IMR-90 (cell line): ENCODE results near the gene MAGI2. TPM values are rescaled to one million over a fixed set of nuclear protein-coding genes. Genes with fewer than 3 reads are reported as not detected.

ENCODE experiments used
- ATAC-seq: fragments of 200-7000 bp; cut with Tn5 transposase; 2 replicates; pipeline ENCODE4 v1.9.1; 2020; ENCODE audit warnings: low read depth, mild to moderate bottlenecking, moderate library complexity
- BruUV-seq: library from RNA; stranded (reverse); fragments of 400-500 nt; replicated peaks from 2 replicates; lab custom pipeline; 2021; lab: Mats Ljungman, UMichigan
- CTCF ChIA-PET: fragments of 300-600 bp; formaldehyde crosslinking; extraction: SDS; loops from one replicate; lab custom pipeline; 2021; ENCODE audit warnings: antibody characterized with exemption; lab: Yijun Ruan, JAX
- POLR2A ChIA-PET: fragments of 300-600 bp; sonication (Branson Sonifier 250); formaldehyde crosslinking; loops from one replicate; lab custom pipeline; 2022; ENCODE audit warnings: antibody characterized with exemption; ENCODE audit not compliant: unreplicated experiment; lab: Charles Lee
- DNase-seq: peaks from one replicate; pipeline ENCODE4 v3.0.0; 2013
- H2AFZ ChIP-seq: replicated peaks from 2 replicates; pipeline ENCODE3; 2013; ENCODE audit warnings: low read length, mild to moderate bottlenecking; ENCODE audit not compliant: poor library complexity
- H2AK5ac ChIP-seq: 2 replicates; pipeline ENCODE4 v1.6.1; 2013; ENCODE audit warnings: low read depth, low read length, inconsistent platforms
- H2AK9ac ChIP-seq: replicated peaks from 2 replicates; pipeline ENCODE3; 2013; ENCODE audit warnings: mild to moderate bottlenecking, low read depth, low read length, moderate library complexity; ENCODE audit not compliant: poor library complexity
- H2BK120ac ChIP-seq: 2 replicates; pipeline ENCODE4 v1.6.1; 2013; ENCODE audit warnings: low read depth, low read length, inconsistent platforms
- H2BK15ac ChIP-seq: 3 replicates; pipeline ENCODE4 v1.6.1; 2013; ENCODE audit warnings: low read depth, low read length, inconsistent platforms
- H2BK20ac ChIP-seq: 2 replicates; pipeline ENCODE4 v1.6.1; 2013; ENCODE audit warnings: low read depth, mild to moderate bottlenecking, inconsistent platforms, low read length, moderate library complexity
- H2BK5ac ChIP-seq: 2 replicates; pipeline ENCODE4 v1.6.1; 2013; ENCODE audit warnings: mild to moderate bottlenecking, low read depth, low read length, inconsistent platforms; ENCODE audit not compliant: poor library complexity, severe bottlenecking
- H3K14ac ChIP-seq: replicated peaks from 2 replicates; pipeline ENCODE4 v1.6.1; 2013; ENCODE audit warnings: low read depth, low read length, inconsistent platforms
- H3K18ac ChIP-seq: 2 replicates; pipeline ENCODE4 v1.6.1; 2013; ENCODE audit warnings: low read depth, low read length, control low read depth
- H3K23ac ChIP-seq: 2 replicates; pipeline ENCODE4 v1.6.1; 2013; ENCODE audit warnings: low read depth, low read length, inconsistent platforms
- H3K27ac ChIP-seq: 2 replicates; pipeline ENCODE4 v1.5.1; 2013; ENCODE audit warnings: mild to moderate bottlenecking, control low read depth, low read length; ENCODE audit not compliant: insufficient read depth
- H3K27me3 ChIP-seq: 2 replicates; pipeline ENCODE4 v1.6.1; 2013; ENCODE audit warnings: low read length; ENCODE audit not compliant: control insufficient read depth, insufficient read depth
- H3K36me3 ChIP-seq: 2 replicates; pipeline ENCODE4 v1.6.1; 2013; ENCODE audit warnings: low read length, mixed read lengths; ENCODE audit not compliant: control insufficient read depth, insufficient read depth
- H3K4ac ChIP-seq: 2 replicates; pipeline ENCODE4 v1.6.1; 2013; ENCODE audit warnings: low read depth, low read length, inconsistent platforms
- H3K4me1 ChIP-seq: 2 replicates; pipeline ENCODE4 v1.6.1; 2013; ENCODE audit warnings: low read length, mixed read lengths; ENCODE audit not compliant: control insufficient read depth, insufficient read depth
- H3K4me2 ChIP-seq: 2 replicates; pipeline ENCODE4 v1.6.1; 2013; ENCODE audit warnings: low read depth, mild to moderate bottlenecking, control low read depth, low read length, moderate library complexity
- H3K4me3 ChIP-seq: 2 replicates; pipeline ENCODE4 v1.5.1; 2013; ENCODE audit warnings: low read depth, mild to moderate bottlenecking, control low read depth, low read length, moderate library complexity; ENCODE audit not compliant: insufficient read depth
- H3K56ac ChIP-seq: 2 replicates; pipeline ENCODE4 v1.6.1; 2013; ENCODE audit warnings: low read length, inconsistent platforms; ENCODE audit not compliant: insufficient read depth; ENCODE audit errors: extremely low read depth
- H3K79me1 ChIP-seq, 2 experiments: 2 replicates each; pipeline ENCODE4 v1.6.1; 2013; ENCODE audit warnings: low read length in 2 of 2, inconsistent platforms in 1 of 2, low read depth in 1 of 2
- H3K9ac ChIP-seq: 2 replicates; pipeline ENCODE4 v1.6.1; 2013; ENCODE audit warnings: low read depth, low read length, control low read depth
- H3K9me1 ChIP-seq: 2 replicates; pipeline ENCODE4 v1.6.1; 2013; ENCODE audit warnings: low read length, inconsistent platforms; ENCODE audit not compliant: insufficient read depth
- H3K9me3 ChIP-seq: 2 replicates; pipeline ENCODE4 v1.6.1; 2013; ENCODE audit warnings: low read length; ENCODE audit not compliant: control insufficient read depth, insufficient read depth
- H4K20me1 ChIP-seq: 2 replicates; pipeline ENCODE4 v1.6.1; 2013; ENCODE audit warnings: low read length, inconsistent platforms; ENCODE audit not compliant: insufficient read depth
- H4K5ac ChIP-seq: 2 replicates; pipeline ENCODE4 v1.6.1; 2013; ENCODE audit warnings: mild to moderate bottlenecking, low read depth, low read length, control low read depth
- H4K8ac ChIP-seq, 2 experiments: 2 replicates each; pipeline ENCODE4 v1.6.1; 2013; ENCODE audit warnings: low read depth in 2 of 2, low read length in 2 of 2, control low read depth in 1 of 2, inconsistent platforms in 1 of 2
- H4K91ac ChIP-seq: 2 replicates; pipeline ENCODE4 v1.6.1; 2013; ENCODE audit warnings: low read depth, low read length, inconsistent platforms; ENCODE audit not compliant: insufficient read depth
- CHD1 ChIP-seq: IDR thresholded peaks from 2 replicates; pipeline ENCODE4 v1.6.1; 2012; ENCODE audit warnings: low read depth, low read length, improper control_type of control experiment
- FOS ChIP-seq: fragments of 150-350 bp; IDR thresholded peaks from 2 replicates; pipeline ENCODE4 v1.6.1; 2016; ENCODE audit warnings: low read depth, low read length
- MAZ ChIP-seq: IDR thresholded peaks from 2 replicates; pipeline ENCODE4 v1.6.1; 2012; ENCODE audit warnings: low read depth, mild to moderate bottlenecking, low read length, improper control_type of control experiment, moderate library complexity, borderline replicate concordance
- MXI1 ChIP-seq: IDR thresholded peaks from 2 replicates; pipeline ENCODE4 v1.6.1; 2012; ENCODE audit warnings: low read depth, mild to moderate bottlenecking, low read length, moderate library complexity, borderline replicate concordance
- NFE2L2 ChIP-seq: fragments of 150-350 bp; IDR thresholded peaks from 2 replicates; pipeline ENCODE4 v1.6.1; 2016; ENCODE audit warnings: low read depth, mild to moderate bottlenecking, low read length
- RAD21 ChIP-seq: IDR thresholded peaks from 2 replicates; pipeline ENCODE4 v1.6.1; 2012; ENCODE audit warnings: low read length, improper control_type of control experiment
- RCOR1 ChIP-seq: IDR thresholded peaks from 2 replicates; pipeline ENCODE4 v1.6.1; 2012; ENCODE audit warnings: mild to moderate bottlenecking, low read length, improper control_type of control experiment; ENCODE audit not compliant: insufficient replicate concordance
- RFX5 ChIP-seq: IDR thresholded peaks from 2 replicates; pipeline ENCODE4 v1.8.0; 2012; ENCODE audit warnings: low read depth, mild to moderate bottlenecking, low read length, moderate library complexity
- SMC3 ChIP-seq: fragments of 150-350 bp; IDR thresholded peaks from 2 replicates; pipeline ENCODE4 v1.6.1; 2016; ENCODE audit warnings: low read depth, mild to moderate bottlenecking, antibody characterized with exemption, low read length, moderate library complexity
- WGBS, 2 experiments: methylation state at CpG; one replicate each; pipeline versions ENCODE4 v1.1.5 to v1.1.7; 2013; ENCODE audit warnings: missing lambda C conversion rate in 2 of 2; ENCODE audit not compliant: insufficient read length in 1 of 2; ENCODE audit errors: extremely low coverage in 2 of 2; 5-methylcytosine and 5-hydroxymethylcytosine counted together
- dilution Hi-C: fragments of 300-500 bp; cut with HindIII; formaldehyde crosslinking; loops from one replicate; pipeline ENCODE4 v1.14.3; 2018; ENCODE audit warnings: low sequenced_read_pairs; ENCODE audit not compliant: unreplicated experiment
- in situ Hi-C: fragments of 300-500 bp; cut with MboI; formaldehyde crosslinking; loops from 3 replicates; pipeline ENCODE4 v1.14.3; 2019; ENCODE audit warnings: low sequenced_read_pairs, inconsistent platforms, mixed read lengths
- intact Hi-C: fragments of 100-400 bp; cut with micrococcal nuclease; formaldehyde crosslinking; loops from 2 replicates; pipeline ENCODE4 v1.10.0; 2022
- polyA plus RNA-seq, 3 experiments: library from polyadenylated mRNA; depleted of rRNA; stranded (reverse); fragments of >200 nt; gene quantifications; 2 replicates each; pipeline ENCODE4 v1.2.3, GENCODE V29; 2012; ENCODE audit warnings: low replicate concordance in 1 of 3
- total RNA-seq: library from RNA; depleted of rRNA; stranded (reverse); fragments of >200 nt; gene quantifications from 2 replicates; pipeline ENCODE4 v1.2.3, GENCODE V29; 2012
- TF ChIP-seq, protein P1 (sequence below): fragments of 150-350 bp; IDR thresholded peaks from 2 replicates; pipeline ENCODE4 v1.6.1; 2016; ENCODE audit warnings: low read depth, mild to moderate bottlenecking, low read length, moderate library complexity, borderline replicate concordance
- TF ChIP-seq, protein P2 (sequence below): conservative IDR thresholded peaks from 2 replicates; pipeline ENCODE4 v1.5.1; 2012; ENCODE audit warnings: mild to moderate bottlenecking, low read depth, low read length, improper control_type of control experiment
- TF ChIP-seq, protein P3 (sequence below): fragments of 150-350 bp; IDR thresholded peaks from 2 replicates; pipeline ENCODE4 v1.6.1; 2017; ENCODE audit warnings: mild to moderate bottlenecking, antibody characterized with exemption, low read length, low read depth

Gene MAGI2
- total and polyA plus RNA-seq, 2 of the 4 experiments (the other 2 are of a cell fraction) = 2.5 to 17.9 TPM

DNA sequence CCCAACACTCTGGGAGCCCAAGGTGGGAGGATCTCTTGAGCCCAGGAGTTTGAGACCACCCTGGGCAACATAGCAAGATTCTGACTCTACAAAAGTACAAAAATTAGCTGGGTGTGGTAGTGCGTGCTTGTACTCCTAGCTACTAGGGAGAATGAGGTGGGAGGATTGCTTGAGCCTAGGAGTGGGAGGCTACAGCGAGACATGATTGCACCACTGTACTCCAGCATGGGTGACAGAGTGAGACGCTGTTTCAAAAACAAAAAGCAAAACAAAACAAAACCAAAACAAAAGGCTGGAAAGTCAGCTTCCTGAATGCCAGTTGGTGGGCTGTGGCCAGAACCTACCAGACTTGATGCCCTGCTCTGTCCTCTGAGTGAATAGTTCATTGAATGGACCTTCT lies 1412.0 kb downstream of the MAGI2 start:
- H3K56ac ChIP-seq = no peak overlapping the region
- H3K4me1 ChIP-seq = no peaks in the 10 kb centered on the region
- no peak overlapping the region for H3K4ac ChIP-seq
- no peaks in the 10 kb centered on the region for H4K20me1 ChIP-seq
- no peak overlapping the region for H2BK5ac ChIP-seq
- no peaks in the 10 kb centered on the region for H3K9me3 ChIP-seq
- dilution Hi-C loops (no loop called here), in situ Hi-C loops (no loop called here), intact Hi-C loops (no loop called here)
- no peaks in the 10 kb centered on the region for H3K79me1 ChIP-seq
- H3K9ac ChIP-seq = no peak overlapping the region
- no peak overlapping the region for H3K4me3 ChIP-seq
- TF ChIP-seq, protein P1, sequence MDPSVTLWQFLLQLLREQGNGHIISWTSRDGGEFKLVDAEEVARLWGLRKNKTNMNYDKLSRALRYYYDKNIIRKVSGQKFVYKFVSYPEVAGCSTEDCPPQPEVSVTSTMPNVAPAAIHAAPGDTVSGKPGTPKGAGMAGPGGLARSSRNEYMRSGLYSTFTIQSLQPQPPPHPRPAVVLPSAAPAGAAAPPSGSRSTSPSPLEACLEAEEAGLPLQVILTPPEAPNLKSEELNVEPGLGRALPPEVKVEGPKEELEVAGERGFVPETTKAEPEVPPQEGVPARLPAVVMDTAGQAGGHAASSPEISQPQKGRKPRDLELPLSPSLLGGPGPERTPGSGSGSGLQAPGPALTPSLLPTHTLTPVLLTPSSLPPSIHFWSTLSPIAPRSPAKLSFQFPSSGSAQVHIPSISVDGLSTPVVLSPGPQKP = no peak
- TF ChIP-seq MXI1 (no peak), CHD1 (no peak), SMC3 (no peak), FOS (no peak), RFX5 (no peak), RCOR1 (no peak), NFE2L2 (no peak), RAD21 (no peak), MAZ (no peak)
- TF ChIP-seq, protein P2, sequence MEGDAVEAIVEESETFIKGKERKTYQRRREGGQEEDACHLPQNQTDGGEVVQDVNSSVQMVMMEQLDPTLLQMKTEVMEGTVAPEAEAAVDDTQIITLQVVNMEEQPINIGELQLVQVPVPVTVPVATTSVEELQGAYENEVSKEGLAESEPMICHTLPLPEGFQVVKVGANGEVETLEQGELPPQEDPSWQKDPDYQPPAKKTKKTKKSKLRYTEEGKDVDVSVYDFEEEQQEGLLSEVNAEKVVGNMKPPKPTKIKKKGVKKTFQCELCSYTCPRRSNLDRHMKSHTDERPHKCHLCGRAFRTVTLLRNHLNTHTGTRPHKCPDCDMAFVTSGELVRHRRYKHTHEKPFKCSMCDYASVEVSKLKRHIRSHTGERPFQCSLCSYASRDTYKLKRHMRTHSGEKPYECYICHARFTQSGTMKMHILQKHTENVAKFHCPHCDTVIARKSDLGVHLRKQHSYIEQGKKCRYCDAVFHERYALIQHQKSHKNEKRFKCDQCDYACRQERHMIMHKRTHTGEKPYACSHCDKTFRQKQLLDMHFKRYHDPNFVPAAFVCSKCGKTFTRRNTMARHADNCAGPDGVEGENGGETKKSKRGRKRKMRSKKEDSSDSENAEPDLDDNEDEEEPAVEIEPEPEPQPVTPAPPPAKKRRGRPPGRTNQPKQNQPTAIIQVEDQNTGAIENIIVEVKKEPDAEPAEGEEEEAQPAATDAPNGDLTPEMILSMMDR = no peak
- TF ChIP-seq, protein P3, sequence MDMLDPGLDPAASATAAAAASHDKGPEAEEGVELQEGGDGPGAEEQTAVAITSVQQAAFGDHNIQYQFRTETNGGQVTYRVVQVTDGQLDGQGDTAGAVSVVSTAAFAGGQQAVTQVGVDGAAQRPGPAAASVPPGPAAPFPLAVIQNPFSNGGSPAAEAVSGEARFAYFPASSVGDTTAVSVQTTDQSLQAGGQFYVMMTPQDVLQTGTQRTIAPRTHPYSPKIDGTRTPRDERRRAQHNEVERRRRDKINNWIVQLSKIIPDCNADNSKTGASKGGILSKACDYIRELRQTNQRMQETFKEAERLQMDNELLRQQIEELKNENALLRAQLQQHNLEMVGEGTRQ = no peak
- H4K8ac ChIP-seq = no peak overlapping the region
- no peak overlapping the region for H2BK15ac ChIP-seq
- H3K14ac ChIP-seq = no peak overlapping the region
- no peak overlapping the region for H2AFZ ChIP-seq
- no peaks in the 10 kb centered on the region for H3K27me3 ChIP-seq
- no peaks in the 10 kb centered on the region for H3K36me3 ChIP-seq
- no peak overlapping the region for H4K5ac ChIP-seq
- H3K18ac ChIP-seq = no peak overlapping the region
- no TSS peak for BruUV-seq
- no peak overlapping the region for H4K91ac ChIP-seq
- no peak overlapping the region for H2BK20ac ChIP-seq
- H3K9me1 ChIP-seq = no peaks in the 10 kb centered on the region
- CTCF ChIA-PET = no interaction called here
- no peak overlapping the region for H3K23ac ChIP-seq
- POLR2A ChIA-PET = interaction anchor here (0.6 kb wide), 1 partner anchor 12 kb away, joined by 3 read pairs; no protein-coding TSS in a partner anchor
- H3K4me2 ChIP-seq = no peak overlapping the region
- ATAC-seq = no peak
- no peak overlapping the region for H2AK9ac ChIP-seq
- H2BK120ac ChIP-seq = no peak overlapping the region
- H2AK5ac ChIP-seq = no peak overlapping the region
- H3K27ac ChIP-seq = no peak overlapping the region
- WGBS, 2 experiments = no CpG with 5 or more reads among the region's 3 CpGs
- DNase-seq = no peak
